NCI-H1417 treated with DMSO at 0.1 percent for 48 hours (cell line): ENCODE measurements around the gene TMEM218.
"Not testable (repeated sequence)": the region's sequence is repeated elsewhere in the genome, so short reads cannot be mapped to it uniquely, and the experiment has no call there.

Source experiments
- DNase-seq: peaks from one replicate; lab custom pipeline; 2025; lab: John Stamatoyannopoulos, UW

TMEM218 gene

GRCh38 chr11:125090151-125090550 lies 21.3 kb downstream of the TMEM218 start:
- DNase-seq = not testable (repeated sequence)

- not testable (repeated sequence) for DNase-seq
Observed at GRCh38 chr11:125089481-125089880, 21.9 kb downstream of the TMEM218 start.

GRCh38 chr11:125088576-125089455 lies 22.6 kb downstream of the TMEM218 start:
- no peak for DNase-seq

GRCh38 chr11:125088123-125088522 lies 23.3 kb downstream of the TMEM218 start:
- no peak for DNase-seq

- no peak for DNase-seq
Observed at GRCh38 chr11:125086633-125087296, 24.7 kb downstream of the TMEM218 start.

GRCh38 chr11:125085301-125086081 lies 25.9 kb downstream of the TMEM218 start:
- no peak for DNase-seq

- DNase-seq = no peak
Observed at GRCh38 chr11:125084761-125085231, 26.6 kb downstream of the TMEM218 start.

GRCh38 chr11:125084057-125084416 lies 27.4 kb downstream of the TMEM218 start:
- DNase-seq = no peak

GRCh38 chr11:125083312-125084056 lies 27.9 kb downstream of the TMEM218 start:
- DNase-seq = no peak

- DNase-seq = no peak
Observed at GRCh38 chr11:125082611-125083311, 28.7 kb downstream of the TMEM218 start.

- no peak for DNase-seq
Observed at GRCh38 chr11:125082040-125082439, 29.4 kb downstream of the TMEM218 start.

GRCh38 chr11:125081098-125081798 lies 30.2 kb downstream of the TMEM218 start:
- DNase-seq = no peak

- DNase-seq = no peak
Observed at GRCh38 chr11:125080531-125080911, 30.9 kb downstream of the TMEM218 start.

GRCh38 chr11:125079878-125080530 lies 31.4 kb downstream of the TMEM218 start:
- no peak for DNase-seq

- no peak for DNase-seq
Observed at GRCh38 chr11:125079151-125079877, 32.1 kb downstream of the TMEM218 start.

GRCh38 chr11:125078516-125079140 lies 32.8 kb downstream of the TMEM218 start:
- no peak for DNase-seq

- no peak for DNase-seq
Observed at GRCh38 chr11:125078016-125078415, 33.4 kb downstream of the TMEM218 start.

GRCh38 chr11:125076378-125076945 lies 35.0 kb downstream of the TMEM218 start:
- DNase-seq = no peak
